T-helper 1 cell (primary cell): Measurements from ENCODE around the gene BICC1.

Experiments used
- DNase-seq, 5 donors: peaks; one replicate each; pipeline ENCODE4 v3.0.0-alpha.2; 2012 to 2020

BICC1 gene

DNA sequence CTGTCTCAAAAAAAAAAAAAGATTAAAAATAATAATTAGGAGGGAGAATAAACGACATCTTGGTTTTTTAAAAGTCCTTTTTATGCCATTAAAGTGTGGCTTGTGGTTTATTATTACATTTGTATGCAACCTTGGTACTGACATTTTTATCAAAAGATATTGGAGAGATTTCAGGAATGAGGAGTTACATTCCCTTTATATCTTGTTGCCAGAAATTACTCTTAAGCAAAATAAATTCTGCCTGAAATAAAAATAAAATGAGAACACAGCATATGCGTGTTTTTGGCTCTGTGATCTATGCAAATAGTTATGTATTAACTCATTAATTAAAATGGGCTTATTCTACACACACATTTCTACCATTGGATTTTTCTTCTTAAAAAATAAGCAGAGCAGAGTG lies 202.4 kb downstream of the BICC1 start:
- no peak for DNase-seq

GRCh38 chr10:58718596-58718995 lies 205.9 kb downstream of the BICC1 start:
- no peak for DNase-seq

GRCh38 chr10:58721601-58722281 lies 209.1 kb downstream of the BICC1 start:
- DNase-seq: no peak

GRCh38 chr10:58723186-58723585 lies 210.5 kb downstream of the BICC1 start:
- no peak for DNase-seq

DNA sequence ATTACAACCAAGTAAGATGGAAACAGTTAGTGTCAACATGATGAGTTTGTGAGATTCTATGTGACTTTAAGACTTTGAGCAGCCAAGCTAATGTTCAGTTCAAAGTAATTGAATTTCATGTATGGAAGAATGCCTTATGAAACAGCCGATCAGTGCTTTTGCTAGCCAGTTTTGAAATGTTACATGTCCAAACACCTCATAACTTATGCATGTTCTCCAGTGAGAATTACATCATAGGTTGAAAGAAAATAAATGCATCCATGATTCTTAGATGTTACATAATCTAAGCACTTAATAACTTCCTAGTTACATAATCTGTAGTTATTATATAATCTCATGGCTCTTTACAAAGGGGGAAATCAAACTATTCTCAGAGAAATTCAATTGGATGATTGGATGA lies 211.3 kb downstream of the BICC1 start:
- DNase-seq: no peak

- no peak for DNase-seq
Measured at GRCh38 chr10:58724781-58725180, 212.1 kb downstream of the BICC1 start.

GRCh38 chr10:58725901-58726300 lies 213.2 kb downstream of the BICC1 start:
- DNase-seq: no peak

GRCh38 chr10:58727633-58728032 lies 215.0 kb downstream of the BICC1 start:
- no peak for DNase-seq

GRCh38 chr10:58731276-58731675 lies 218.6 kb downstream of the BICC1 start:
- DNase-seq: no peak

DNA sequence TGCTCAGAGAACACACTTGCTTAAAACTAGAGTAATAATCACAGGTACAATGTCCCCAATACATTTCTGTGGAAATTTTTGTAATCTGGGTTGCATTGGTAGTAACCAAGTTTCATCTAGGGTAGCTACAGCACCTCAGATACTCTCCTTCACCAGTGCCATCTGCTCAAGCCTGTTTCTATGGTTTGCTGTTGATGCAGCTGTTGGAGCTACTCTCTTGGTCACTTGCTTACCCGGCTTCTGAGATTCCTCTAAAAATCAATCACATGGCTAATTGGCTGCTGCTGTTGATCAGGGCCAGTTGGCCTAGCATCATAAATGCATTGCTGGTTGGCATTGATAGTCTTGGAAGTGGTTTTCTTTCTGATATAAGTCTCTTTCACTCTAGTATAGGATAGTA lies 220.8 kb downstream of the BICC1 start:
- DNase-seq: no peak

DNA sequence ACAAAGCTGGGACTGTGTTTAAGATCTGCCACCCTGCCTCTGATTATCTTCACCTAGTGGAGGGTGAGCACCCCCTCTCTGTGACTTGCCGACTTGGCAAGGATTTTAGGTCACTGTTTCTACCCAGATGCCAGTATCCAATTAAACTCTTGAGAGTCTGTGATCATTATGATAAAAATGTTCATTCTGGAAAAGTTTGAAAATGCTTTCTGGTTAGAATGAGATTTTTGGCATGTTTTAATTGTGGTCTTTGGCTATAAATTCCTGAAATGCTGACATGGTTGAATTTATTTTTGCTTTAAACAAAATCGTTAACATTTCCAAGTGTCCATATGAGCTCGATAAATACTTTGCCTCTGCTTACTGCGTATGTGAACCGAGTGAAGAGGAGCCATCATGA lies 221.4 kb downstream of the BICC1 start:
- no peak for DNase-seq

GRCh38 chr10:58734664-58735063 lies 222.0 kb downstream of the BICC1 start:
- DNase-seq: no peak

GRCh38 chr10:58735087-58735486 lies 222.4 kb downstream of the BICC1 start:
- DNase-seq: no peak

- no peak for DNase-seq
Measured at GRCh38 chr10:58740620-58741369, 228.1 kb downstream of the BICC1 start.

DNA sequence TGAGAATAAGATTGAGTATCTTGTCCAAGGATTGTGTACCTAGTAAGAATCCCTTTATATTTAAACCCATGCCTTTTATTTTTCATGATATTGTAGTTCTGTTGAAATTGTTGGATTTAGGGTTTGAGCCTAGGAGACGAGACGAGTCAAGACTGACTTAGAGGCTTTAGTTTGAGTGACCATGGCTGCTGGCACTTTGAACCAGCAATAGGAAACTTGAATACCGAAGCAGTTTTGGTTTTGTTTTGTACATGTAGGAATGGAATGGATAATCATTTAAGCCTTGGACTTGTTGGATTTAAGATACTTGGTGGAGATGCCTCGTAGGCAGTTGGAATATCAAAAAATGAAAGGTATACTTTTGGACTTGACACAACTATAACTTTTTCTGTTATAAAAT lies 229.0 kb downstream of the BICC1 start:
- no peak for DNase-seq

DNA sequence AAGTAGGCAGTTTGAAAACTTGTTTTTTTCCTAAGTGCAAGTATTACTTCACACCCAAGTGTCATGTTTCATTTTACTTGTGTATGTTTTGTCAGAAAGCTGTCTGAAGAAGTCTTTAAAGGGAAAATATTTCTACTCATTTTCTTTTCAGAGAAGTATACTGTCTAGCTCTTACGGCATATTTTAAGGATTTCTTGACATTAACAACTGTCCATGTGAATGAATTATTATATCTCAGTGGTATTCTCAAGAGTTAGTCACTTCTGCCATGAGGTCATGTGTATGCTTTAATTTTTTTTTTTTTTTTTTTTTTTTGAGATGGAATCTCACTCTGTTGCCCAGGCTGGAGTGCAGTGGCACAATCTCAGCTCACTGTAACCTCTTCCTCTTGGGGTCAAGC lies 229.5 kb downstream of the BICC1 start:
- DNase-seq: no peak

GRCh38 chr10:58743466-58744115 lies 230.9 kb downstream of the BICC1 start:
- no peak for DNase-seq

DNA sequence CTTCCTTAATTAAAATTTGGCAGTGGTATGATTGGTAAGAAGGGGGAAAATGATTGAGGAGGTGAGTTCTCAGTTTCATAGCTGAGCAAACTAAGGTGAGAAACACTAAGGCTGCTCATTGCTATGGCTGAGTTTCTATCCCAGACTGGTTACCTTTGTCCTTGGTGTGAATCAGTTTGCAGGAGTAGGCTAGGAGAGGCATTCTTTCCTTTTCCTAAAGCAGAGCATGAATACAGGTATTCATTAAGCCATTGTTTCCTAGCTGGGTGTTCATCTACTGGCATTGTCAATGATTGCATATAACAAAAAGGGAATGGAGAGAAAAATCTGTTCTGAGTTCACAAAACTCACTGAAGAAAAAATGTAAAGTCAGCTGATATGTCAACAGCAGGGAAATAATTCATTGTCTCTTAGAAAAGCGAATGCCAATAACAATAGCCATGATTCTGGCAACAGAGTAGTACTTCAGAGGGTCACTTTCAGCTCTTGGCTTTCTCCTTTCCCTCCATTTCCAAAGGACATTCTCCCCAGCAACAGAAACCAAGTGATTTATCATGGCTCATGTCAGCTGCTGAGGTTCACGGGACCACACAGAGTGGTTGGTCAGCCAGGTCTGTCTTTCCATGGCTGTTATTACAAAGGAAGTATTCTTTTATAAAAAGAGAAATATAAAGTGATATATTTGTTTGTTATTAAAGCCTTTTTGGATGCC lies 234.0 kb downstream of the BICC1 start:
- no peak for DNase-seq

GRCh38 chr10:58747687-58748086 lies 235.0 kb downstream of the BICC1 start:
- no peak for DNase-seq

GRCh38 chr10:58752665-58753064 lies 240.0 kb downstream of the BICC1 start:
- DNase-seq: no peak

GRCh38 chr10:58753425-58753824 lies 240.8 kb downstream of the BICC1 start:
- no peak for DNase-seq

GRCh38 chr10:58754469-58755339 lies 242.0 kb downstream of the BICC1 start:
- no peak for DNase-seq

DNA sequence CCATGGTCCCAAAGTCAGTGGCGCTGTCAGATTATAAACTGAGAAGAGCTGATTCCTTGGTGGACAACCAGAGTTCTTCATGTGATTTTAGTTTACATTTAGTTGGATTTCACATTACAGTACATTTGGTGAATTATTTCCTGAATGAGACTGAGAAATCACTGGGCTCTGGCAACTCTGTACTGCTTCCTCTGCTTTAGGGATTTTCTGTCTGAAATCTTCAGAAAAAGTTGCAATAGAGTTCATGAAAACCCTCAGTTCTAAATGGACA lies 242.6 kb downstream of the BICC1 start:
- DNase-seq: no peak
